Lung (tissue), 12 donors: ENCODE data around the gene GON7. TPM values are rescaled to one million over a fixed set of nuclear protein-coding genes. Genes with fewer than 3 reads are reported as not detected.

Experiments
- ATAC-seq: fragments of 200-7000 bp; cut with Tn5 transposase; one replicate; pipeline ENCODE4 v1.9.1; 2020; ENCODE audit warnings: moderate number of reproducible peaks; ENCODE audit not compliant: insufficient read depth, low FRiP score
- DNase-seq, 3 donors: peaks; one replicate each; pipeline ENCODE4 v3.0.0-alpha.2; 2013 to 2017
- H3K27ac ChIP-seq, 2 donors: one replicate each; pipeline ENCODE4 v1.5.1; 2013; ENCODE audit warnings: mild to moderate bottlenecking in 2 of 2, moderate library complexity in 2 of 2, control low read depth in 1 of 2, inconsistent platforms in 1 of 2, low read depth in 1 of 2, low read length in 1 of 2
- H3K27me3 ChIP-seq, 3 donors: one replicate each; pipeline ENCODE4 v1.5.1; 2013; ENCODE audit warnings: low read length in 2 of 3; ENCODE audit not compliant: control insufficient read depth in 3 of 3, insufficient read depth in 3 of 3
- H3K36me3 ChIP-seq, 4 donors: one replicate each; pipeline ENCODE4 v1.5.1; 2013; ENCODE audit warnings: low read length in 4 of 4, mild to moderate bottlenecking in 1 of 4, moderate library complexity in 1 of 4; ENCODE audit not compliant: control insufficient read depth in 4 of 4, insufficient read depth in 4 of 4
- H3K4me1 ChIP-seq, 5 donors: one replicate each; pipeline ENCODE4 v1.5.1; 2013; ENCODE audit warnings: low read length in 5 of 5, mild to moderate bottlenecking in 2 of 5, moderate library complexity in 1 of 5; ENCODE audit not compliant: control insufficient read depth in 5 of 5, insufficient read depth in 5 of 5
- H3K4me3 ChIP-seq: one replicate; pipeline ENCODE4 v1.5.1; 2013; ENCODE audit warnings: mild to moderate bottlenecking, control low read depth, moderate library complexity
- H3K9ac ChIP-seq, 2 donors: one replicate each; pipeline ENCODE4 v1.5.1; 2013; ENCODE audit warnings: low read length in 2 of 2, control low read depth in 1 of 2; ENCODE audit not compliant: insufficient read depth in 1 of 2
- H3K9me3 ChIP-seq, 4 donors: one replicate each; pipeline ENCODE4 v1.5.1; 2013; ENCODE audit warnings: low read length in 3 of 4, mild to moderate bottlenecking in 1 of 4, moderate library complexity in 1 of 4; ENCODE audit not compliant: control insufficient read depth in 4 of 4, insufficient read depth in 3 of 4
- CTCF ChIP-seq: IDR thresholded peaks from 2 replicates; pipeline ENCODE4 v1.5.1; 2012; ENCODE audit warnings: mild to moderate bottlenecking; ENCODE audit errors: control extremely low read depth, extremely low read depth
- WGBS, 2 donors: extraction: QIAGEN DNeasy Blood & Tissue Kit; methylation state at CpG; one replicate each; pipeline ENCODE4 v1.1.7; 2013; 5-methylcytosine and 5-hydroxymethylcytosine counted together
- polyA plus RNA-seq, 2 donors: library from polyadenylated mRNA; stranded (reverse); fragments of 200-250 nt; gene quantifications; one replicate each; pipeline ENCODE4 v1.2.1, GENCODE V29; 2013
- total RNA-seq, 2 donors: library from RNA; depleted of rRNA in 1 of 2; stranded (reverse); fragments of >200 nt in 1 of 2; gene quantifications; one replicate each; pipeline ENCODE4 v1.2.1, GENCODE V29; 2014 to 2021
- donor health status: control.
- donor health status: control.
- donor health status: Bipolar disorder and iron deficiency.
- donor health status: healthy.
- donor health status: DM: yes; HTN: yes; CAD: no.

The GON7 gene
- total and polyA plus RNA-seq, 4 donors, result 20.7 to 24.3 (median 21.7) TPM

GRCh38 chr14:93156693-93157369 is 50.0 kb downstream of the GON7 start:
- Histone ChIP-seq H3K36me3 (no peaks in the 10 kb centered on the region), H3K27me3 (no peaks in the 10 kb centered on the region), H3K9ac (no peak overlapping the region), H3K4me3 (no peak overlapping the region), H3K4me1 (no peaks in the 10 kb centered on the region), H3K9me3 (no peaks in the 10 kb centered on the region), H3K27ac (no peak overlapping the region)
- no peak for TF ChIP-seq CTCF
- DNase-seq (no peak), ATAC-seq (no peak)
- WGBS, 2 donors, result 76 to 85% methylated on average over 8 of the region's 8 CpGs

GRCh38 chr14:93155667-93156066 is 51.2 kb downstream of the GON7 start:
- Histone ChIP-seq H3K27me3 (no peaks in the 10 kb centered on the region), H3K36me3 (no peaks in the 10 kb centered on the region), H3K27ac (no peak overlapping the region), H3K4me3 (no peak overlapping the region), H3K9ac (no peak overlapping the region), H3K4me1 (no peaks in the 10 kb centered on the region), H3K9me3 (no peaks in the 10 kb centered on the region)
- TF ChIP-seq CTCF, result no peak
- no peak for ATAC-seq
- DNase-seq, result no peak
- WGBS, 2 donors, result 67 to 72% methylated on average over 2 of the region's 2 CpGs

- H3K27ac ChIP-seq, result no peak overlapping the region
Measured at GRCh38 chr14:93153121-93153520, 53.7 kb downstream of the GON7 start.

More at GRCh38 chr14:93153121-93153520, 53.7 kb downstream of the GON7 start:
- Histone ChIP-seq H3K9ac (no peak overlapping the region), H3K4me3 (no peak overlapping the region), H3K27me3 (no peaks in the 10 kb centered on the region), H3K9me3 (no peaks in the 10 kb centered on the region), H3K4me1 (no peaks in the 10 kb centered on the region), H3K36me3 (no peaks in the 10 kb centered on the region)
- ATAC-seq, result no peak
- 67 to 69% methylated on average over 7 of the region's 7 CpGs for WGBS, 2 donors
- no peak for DNase-seq
- no peak for TF ChIP-seq CTCF

Other genes starting within 250 kb of the GON7 start
- gene ITPK1, start 91.1 kb downstream of the GON7 start, total RNA-seq, result 10 to 100 TPM; 17.5 to 99.4 TPM
- 10 to 100 TPM; 44.6 to 46.1 TPM for gene ITPK1, start 91.1 kb downstream of the GON7 start, polyA plus RNA-seq
- gene MOAP1, start 22.2 kb downstream of the GON7 start, total RNA-seq, result 10 to 100 TPM; 33.2 to 48.6 TPM
- gene MOAP1, start 22.2 kb downstream of the GON7 start, polyA plus RNA-seq, result 10 to 100 TPM; 22.3 to 29.3 TPM
- gene LYSET, start 21.7 kb downstream of the GON7 start, total RNA-seq, result 10 to 100 TPM in 1 of 2 donors, 1 to 10 TPM in 1; 7.6 to 26.8 TPM
- gene LYSET, start 21.7 kb downstream of the GON7 start, polyA plus RNA-seq, result 10 to 100 TPM; 26.6 to 27.4 TPM
- gene UBR7, start 191 bp upstream of the GON7 start, total RNA-seq, result 10 to 100 TPM; 16.6 to 26.0 TPM
- 10 to 100 TPM; 11.3 to 12.0 TPM for gene UBR7, start 191 bp upstream of the GON7 start, polyA plus RNA-seq
- 10 to 100 TPM; 29.2 to 47.7 TPM for gene BTBD7, start 126.0 kb upstream of the GON7 start, total RNA-seq
- gene BTBD7, start 126.0 kb upstream of the GON7 start, polyA plus RNA-seq, result 1 to 10 TPM; 7.8 to 9.5 TPM
- not detected for gene COX8C, start 140.1 kb upstream of the GON7 start, total RNA-seq
- gene COX8C, start 140.1 kb upstream of the GON7 start, polyA plus RNA-seq, result not detected
- under 1 TPM; 0.25 to 0.94 TPM for gene UNC79, start 223.9 kb upstream of the GON7 start, total RNA-seq
- gene UNC79, start 223.9 kb upstream of the GON7 start, polyA plus RNA-seq, result under 1 TPM; 0.03 to 0.04 TPM